Measurements from ENCODE around the gene SPRR5.

- TF ChIP-seq GABPA (IDR thresholded peaks at IDR 0.05 in 1 of 2, conservative IDR thresholded peaks at IDR 0.05 in 1 of 2) (no peak), CTCF (IDR thresholded peaks at IDR 0.05; ENCODE audit: low read depth, low read length, missing input control) (no peak), JUND (IDR thresholded peaks at IDR 0.05) (no peak), REST (IDR thresholded peaks at IDR 0.05) (no peak), TAF1 (conservative IDR thresholded peaks at IDR 0.05) (no peak), SP1 (IDR thresholded peaks at IDR 0.05) (no peak), RAD21 (IDR thresholded peaks at IDR 0.05) (no peak), RXRA (IDR thresholded peaks at IDR 0.05) (no peak), ATF3 (IDR thresholded peaks at IDR 0.05) (no peak), MAX (IDR thresholded peaks at IDR 0.05) (no peak), YY1 (IDR thresholded peaks at IDR 0.05) (no peak)
- TF ChIP-seq, protein P1, sequence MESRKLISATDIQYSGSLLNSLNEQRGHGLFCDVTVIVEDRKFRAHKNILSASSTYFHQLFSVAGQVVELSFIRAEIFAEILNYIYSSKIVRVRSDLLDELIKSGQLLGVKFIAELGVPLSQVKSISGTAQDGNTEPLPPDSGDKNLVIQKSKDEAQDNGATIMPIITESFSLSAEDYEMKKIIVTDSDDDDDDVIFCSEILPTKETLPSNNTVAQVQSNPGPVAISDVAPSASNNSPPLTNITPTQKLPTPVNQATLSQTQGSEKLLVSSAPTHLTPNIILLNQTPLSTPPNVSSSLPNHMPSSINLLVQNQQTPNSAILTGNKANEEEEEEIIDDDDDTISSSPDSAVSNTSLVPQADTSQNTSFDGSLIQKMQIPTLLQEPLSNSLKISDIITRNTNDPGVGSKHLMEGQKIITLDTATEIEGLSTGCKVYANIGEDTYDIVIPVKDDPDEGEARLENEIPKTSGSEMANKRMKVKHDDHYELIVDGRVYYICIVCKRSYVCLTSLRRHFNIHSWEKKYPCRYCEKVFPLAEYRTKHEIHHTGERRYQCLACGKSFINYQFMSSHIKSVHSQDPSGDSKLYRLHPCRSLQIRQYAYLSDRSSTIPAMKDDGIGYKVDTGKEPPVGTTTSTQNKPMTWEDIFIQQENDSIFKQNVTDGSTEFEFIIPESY (IDR thresholded peaks at IDR 0.05) = no peak
Measured at GRCh38 chr1:152998476-152998875, 51.5 kb downstream of the SPRR5 start.

All from liver (tissue), 3 donors.